DMS153 (cell line): ENCODE data around the gene FOXN1.

Experiments used
- DNase-seq: peaks from one replicate; lab custom pipeline; 2025; lab: John Stamatoyannopoulos, UW

FOXN1 gene

DNA sequence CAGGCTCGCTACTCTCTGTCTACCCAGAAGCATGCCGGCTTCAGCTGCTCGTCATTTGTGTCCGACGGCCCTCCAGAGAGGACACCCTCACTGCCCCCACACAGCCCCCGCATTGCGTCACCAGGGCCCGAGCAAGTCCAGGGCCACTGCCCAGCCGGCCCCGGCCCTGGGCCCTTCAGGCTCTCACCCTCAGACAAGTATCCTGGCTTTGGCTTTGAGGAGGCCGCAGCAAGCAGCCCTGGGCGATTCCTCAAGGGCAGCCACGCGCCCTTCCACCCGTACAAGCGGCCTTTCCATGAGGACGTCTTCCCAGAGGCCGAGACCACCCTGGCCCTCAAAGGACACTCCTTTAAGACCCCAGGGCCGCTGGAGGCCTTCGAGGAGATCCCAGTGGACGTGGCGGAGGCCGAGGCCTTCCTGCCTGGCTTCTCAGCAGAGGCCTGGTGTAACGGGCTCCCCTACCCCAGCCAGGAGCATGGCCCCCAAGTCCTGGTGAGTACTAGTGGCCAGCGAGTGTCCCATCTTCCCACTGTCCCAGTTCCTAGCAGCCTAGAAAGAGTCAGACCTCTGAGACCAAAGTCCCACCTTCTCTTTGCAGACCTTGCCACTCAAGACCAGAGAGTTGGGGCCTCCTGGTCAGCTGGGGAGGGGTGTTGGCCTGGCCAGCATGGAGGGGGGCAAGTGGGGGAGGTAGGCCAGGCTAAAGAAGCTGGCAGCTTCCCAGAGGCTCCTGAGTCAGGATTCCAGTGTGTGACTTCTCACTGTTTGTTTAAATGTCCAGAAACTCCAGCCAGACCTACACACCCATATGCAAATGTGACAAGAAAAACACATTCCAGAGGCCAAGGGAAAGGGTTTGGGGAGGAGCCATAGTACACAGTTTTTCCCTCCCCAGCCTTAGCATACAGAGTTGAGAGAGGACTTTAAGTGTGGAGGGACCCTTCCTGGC is 18.6 kb downstream of the FOXN1 start:
- DNase-seq, result no peak

DNA sequence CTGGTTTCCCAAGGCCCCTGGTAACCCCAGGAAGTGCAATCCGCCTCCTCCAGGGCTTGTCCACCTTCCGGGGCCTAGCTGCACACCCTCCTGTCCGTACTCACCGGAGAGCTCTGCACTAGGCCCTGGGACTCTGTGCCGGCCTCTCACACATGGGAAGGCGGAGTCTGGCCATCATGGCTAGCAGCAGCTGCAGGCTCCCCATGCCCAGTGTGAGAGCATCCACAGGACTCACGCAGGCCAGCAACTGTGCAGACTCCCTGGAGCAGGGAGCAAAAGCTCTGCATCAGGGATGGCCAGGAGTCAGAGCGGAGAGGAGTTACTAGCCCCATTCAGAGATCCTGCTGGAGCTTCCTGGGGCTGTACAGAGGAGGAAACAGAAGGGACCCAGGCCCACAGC is 20.2 kb downstream of the FOXN1 start:
- no peak for DNase-seq

DNA sequence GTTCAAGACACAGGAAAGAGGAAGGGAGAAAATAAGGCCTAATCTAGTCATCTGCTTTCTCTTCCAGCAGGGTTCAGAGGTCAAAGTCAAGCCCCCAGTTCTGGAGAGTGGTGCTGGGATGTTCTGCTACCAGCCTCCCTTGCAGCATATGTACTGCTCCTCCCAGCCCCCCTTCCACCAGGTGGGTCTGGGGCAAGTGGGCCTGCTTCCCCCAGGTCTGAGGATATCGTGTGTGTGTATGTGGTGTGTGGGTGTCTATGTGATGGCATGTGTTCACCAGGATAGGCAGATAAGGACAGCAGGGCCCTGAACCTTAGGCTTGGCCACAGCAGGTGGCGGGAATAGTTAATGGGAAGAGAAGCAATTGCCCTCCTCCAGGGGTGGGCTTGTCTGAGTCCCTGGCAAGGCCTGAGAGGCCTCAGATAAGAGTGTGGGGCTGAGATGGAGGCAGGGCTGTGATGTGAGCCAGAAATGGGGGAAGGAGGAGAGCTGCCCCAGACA is 21.1 kb downstream of the FOXN1 start:
- DNase-seq, result no peak

DNA sequence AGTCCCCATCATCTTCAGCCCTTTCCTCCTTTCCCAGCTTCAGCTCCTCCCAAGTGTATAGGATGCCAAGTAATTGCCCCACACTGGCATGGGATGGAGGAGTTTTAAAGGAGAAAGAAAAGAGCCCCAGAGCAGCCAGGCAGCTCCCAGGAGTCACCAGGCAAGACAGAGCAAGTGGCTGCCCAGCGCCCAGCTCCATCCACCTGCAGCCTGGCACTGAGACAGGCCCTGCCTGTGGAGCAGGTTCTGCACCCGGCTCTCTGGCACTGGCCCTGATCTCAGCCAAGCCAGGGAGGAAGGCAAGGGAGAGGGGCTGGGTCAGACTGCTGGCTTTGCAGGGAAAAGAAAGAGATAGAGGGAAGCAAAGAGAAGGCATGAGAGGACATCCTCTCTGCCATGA is 21.7 kb downstream of the FOXN1 start:
- no peak for DNase-seq

DNA sequence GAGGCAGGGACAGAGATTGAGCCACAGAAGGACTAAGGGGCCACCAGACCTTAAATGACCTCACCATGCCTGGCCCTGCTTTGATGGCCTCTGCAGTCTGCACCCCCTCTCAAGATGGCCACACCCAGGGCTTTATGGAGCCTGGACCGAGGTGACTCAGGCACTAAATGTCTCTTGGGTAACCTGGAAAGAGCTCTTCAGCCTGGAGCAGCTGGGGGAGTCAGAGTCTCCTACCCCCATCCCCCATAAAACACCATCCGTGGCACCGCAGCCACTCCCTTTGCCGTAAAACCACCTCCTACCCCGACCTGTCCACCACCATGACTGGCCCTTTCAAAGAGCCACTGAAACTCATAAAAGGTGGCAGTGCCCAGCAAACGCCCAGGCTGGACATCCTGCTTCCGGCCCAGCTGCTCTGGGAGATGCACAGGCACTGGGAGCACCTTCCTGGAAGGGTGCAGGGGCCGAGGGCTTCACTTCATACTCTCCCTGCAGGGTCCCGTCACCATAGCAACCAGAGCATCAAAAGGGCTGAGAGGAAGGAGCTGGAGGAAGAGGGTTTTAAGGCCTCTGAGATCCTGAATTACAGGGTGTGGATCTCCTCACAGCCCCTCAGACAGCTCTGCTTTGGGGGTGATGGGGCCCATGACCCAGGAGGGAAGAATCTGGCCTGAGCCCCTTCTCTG is 22.3 kb downstream of the FOXN1 start:
- DNase-seq, result no peak

DNA sequence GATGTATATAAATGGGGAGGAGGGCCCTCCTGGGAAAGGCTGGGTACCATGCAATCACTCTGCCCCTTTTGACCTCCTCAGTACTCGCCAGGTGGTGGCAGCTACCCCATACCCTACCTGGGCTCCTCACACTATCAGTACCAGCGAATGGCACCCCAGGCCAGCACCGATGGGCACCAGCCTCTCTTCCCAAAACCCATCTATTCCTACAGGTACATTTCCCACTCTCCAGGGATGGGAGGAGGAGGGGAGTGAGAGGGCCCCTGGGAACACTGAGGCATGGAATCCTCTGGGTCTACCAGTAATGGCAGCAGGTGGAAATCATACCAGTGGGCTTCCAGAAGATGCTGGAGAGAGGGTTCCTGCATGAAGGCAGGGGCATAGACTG is 22.9 kb downstream of the FOXN1 start:
- no peak for DNase-seq

DNA sequence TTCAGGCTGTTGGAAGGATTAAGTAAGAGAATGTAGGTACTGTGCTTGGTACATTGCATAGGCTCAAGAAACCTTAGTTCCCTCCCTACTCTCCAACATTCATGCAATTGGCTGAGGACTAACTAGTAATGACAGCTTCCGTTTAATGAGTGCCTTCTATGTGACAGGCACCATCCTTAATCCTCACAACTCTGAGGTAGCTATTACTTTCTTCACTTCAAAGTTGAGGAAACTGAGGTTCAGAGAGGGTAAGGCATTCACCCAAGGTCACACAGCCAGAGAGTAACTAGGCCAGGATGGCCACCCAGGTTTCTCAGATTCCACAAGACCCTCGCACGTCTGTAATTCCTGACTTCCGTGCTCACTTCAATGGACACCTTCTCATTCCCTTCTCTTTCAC is 24.1 kb downstream of the FOXN1 start:
- no peak for DNase-seq

DNA sequence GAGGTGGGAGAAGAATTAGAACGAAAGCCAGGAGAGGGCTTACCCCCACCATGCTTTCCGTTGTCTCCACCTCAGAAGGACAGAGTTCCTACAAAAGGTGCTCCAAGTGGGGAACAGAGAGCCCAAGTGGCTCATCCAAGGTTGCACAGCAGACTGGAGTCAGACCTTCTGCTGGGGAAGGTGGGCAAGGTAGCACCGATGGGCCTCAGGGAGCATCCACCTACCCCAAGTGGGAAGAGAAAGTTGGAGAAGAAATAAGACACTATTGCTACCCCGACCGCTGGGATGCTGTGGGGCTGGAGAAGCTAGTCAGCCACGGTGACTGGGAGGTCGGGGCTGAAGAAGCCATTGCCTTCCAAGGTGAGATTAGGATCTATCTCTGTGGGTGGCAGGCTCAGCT is 24.8 kb downstream of the FOXN1 start:
- DNase-seq, result no peak

DNA sequence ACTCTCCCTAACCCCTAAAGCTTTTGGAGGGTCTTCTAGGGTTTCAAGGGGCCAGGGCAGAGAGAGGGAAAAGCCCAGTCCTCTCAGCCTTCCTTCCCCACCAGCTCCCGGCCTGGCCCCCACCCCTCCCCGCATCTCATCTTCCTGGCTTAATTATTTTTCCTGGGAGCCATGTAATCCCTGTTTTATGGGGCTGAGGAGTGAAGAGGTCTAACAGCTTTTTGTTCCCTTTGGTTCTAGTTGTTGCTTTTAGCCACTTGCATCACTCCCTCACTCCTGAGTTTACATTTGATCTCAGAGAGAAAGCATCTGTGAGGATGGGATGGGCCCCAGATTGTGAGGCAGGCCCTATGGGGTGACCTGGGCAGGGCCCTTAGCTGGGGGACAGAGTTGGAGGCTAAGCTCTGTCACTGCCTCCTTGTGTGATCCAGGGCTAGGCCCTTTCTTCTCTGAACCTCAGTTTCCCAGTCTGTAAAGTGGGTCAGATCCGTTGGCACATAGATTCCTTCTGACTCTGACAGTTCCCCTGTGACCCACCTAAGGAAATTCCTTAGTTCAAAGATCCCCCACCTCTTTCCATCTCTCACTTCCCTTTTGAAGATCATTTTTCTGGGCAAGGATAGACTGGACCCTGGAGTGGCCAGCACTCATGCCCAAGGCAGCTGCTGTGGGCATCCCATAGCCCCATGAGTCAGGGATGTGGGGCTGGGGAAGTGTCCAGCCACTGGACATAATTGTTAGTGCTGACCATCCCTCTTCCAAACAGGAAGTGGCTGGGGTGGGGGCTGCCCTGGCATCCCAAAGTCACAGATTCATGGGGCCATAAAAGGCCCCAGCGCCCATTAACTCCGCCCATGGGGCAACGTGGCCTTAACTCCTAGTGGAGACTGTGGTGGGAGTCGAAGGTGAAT is 26.2 kb downstream of the FOXN1 start:
- no peak for DNase-seq

DNA sequence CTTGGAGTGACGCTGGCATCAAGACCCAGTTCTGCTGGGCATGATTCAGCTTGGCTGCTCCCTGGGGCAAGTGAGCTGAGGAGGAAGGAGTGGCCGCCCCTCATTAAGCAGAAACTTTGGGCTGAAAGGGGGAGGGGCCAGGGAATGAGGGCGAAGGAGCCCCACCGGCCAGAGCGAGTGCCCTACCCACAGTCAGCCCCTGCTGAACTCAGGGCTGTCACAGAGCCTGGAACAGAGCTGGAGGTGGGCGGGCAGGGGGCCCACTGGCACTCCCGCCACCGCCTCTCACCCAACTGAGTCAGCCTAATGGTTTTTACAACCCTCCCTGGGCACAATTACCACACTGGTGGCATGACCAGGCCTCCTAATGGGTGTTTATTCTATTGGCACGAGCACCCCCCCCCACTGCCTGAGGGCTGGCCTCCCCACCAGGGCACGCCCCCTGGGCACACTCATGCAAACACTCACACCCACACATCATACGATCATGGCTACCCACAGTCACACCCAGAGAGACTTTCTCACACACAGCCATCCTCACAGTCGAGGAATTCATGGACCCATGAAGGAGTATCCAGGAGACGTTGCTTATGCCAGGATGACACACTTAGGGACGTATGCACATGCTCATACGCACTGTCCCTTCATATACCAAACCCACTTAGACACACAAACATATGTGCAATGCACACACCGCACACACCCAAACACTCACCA is 27.1 kb downstream of the FOXN1 start:
- DNase-seq, result no peak

DNA sequence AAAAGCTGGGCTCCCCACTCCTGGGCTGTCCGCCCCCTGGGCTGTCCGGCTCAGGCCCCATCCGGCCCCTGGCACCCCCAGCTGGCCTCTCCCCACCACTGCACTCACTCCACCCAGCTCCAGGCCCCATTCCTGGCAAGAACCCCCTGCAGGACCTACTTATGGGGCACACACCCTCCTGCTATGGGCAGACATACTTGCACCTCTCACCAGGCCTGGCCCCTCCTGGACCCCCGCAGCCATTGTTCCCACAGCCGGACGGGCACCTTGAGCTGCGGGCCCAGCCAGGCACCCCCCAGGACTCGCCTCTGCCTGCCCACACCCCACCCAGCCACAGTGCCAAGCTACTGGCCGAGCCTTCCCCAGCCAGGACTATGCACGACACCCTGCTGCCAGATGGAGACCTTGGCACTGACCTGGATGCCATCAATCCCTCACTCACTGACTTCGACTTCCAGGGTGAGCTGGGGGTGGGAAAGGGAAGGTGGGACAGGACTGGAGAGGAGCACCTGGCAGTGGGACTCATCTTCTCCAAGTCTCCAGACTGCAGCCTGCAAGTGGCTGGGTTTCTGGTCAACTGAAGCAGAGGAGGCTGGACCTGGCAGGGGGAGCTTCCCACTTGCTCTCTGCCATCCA is 28.7 kb downstream of the FOXN1 start:
- no peak for DNase-seq

DNA sequence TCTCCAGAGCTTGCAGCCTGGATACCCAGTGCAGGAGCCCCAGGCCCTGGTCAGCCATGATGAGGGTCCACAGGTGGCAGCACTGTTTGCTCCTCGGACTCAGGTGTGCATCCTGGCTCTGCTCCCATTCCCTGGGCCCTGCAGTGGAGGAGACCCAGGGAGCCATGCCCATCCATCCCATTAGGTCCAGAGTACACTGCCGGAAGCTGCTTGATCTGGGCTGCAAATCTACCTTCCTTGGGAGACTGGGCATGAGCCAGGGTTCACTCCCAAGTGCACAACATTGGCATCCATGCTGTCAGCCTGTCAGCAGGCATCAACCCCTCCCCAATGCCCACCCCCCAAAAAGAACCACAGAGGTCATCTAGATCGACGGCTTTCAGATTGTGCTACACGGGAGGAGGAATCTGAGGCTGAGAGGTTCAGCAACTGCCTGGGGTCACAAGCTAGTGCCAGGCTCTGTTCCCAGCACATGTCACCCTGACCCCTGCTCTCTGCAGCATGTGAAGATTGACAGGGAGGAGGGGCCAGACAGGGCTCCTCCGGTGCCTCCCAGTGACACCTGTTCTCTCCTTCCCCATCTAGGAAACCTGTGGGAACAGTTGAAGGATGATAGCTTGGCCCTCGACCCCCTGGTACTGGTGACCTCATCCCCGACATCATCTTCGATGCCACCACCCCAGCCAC is 30.5 kb downstream of the FOXN1 start:
- DNase-seq, result no peak

DNA sequence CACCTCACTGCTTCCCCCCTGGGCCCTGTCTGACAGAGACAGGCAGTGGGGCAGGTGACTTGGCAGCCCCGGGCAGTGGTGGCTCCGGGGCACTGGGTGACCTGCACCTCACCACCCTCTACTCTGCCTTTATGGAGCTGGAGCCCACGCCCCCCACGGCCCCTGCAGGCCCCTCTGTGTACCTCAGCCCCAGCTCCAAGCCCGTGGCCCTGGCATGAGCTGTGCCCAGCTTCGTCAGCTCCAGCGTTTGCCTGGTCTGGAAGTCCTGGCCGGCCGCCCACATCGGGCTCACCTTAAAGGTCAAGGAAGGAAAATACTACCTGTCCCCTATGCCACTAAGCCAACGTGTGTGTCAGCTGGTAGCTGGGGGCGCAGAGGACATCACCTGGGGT is 31.1 kb downstream of the FOXN1 start:
- DNase-seq, result no peak

DNA sequence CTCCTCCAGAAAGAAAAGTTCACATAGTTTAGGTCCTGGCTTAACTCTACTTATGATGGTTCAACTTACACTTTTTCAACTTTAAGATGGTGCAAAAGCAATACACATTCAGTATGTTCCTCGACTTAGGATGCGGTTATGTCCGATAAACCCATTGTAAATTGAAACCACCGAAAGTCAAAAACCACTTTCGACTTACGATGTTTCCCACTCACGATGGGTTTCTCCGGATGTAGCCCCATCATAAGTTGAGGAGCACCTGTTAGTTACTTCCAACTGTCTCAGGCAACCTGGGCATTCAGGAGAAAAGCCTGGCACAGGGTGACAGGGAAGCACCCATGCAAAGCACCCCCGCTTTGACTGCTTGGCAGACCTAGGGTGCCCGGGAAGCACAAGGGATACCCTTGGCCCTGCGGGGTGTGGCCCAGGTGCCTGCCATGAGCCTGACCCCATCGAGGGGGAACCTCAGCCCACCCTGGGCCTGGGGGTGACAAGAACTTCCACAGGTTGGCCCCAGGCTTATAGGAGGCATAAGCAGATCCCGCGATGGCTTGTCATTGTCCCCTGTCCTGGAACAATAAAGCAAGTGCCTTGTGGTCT is 32.2 kb downstream of the FOXN1 start:
- no peak for DNase-seq

DNA sequence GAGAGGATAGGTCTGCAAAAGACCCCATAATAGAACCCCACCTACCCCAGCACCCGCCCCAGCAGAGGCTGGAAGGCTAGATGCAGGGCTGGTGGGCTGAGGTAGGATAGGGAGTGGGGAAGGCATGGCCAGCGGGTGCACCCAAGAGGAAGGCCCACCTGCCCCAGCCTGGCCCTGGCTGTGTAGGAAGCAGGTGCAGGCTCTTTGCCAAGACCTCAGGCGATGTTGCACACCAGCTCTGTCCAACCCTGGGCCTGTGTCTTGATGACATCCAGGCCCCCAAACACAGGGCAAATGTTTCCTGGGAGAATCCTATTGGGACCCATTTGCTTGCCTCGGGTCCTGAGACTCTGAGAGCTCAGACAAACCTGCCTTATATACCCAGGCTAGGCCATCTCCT is 34.1 kb downstream of the FOXN1 start:
- DNase-seq, result no peak

DNA sequence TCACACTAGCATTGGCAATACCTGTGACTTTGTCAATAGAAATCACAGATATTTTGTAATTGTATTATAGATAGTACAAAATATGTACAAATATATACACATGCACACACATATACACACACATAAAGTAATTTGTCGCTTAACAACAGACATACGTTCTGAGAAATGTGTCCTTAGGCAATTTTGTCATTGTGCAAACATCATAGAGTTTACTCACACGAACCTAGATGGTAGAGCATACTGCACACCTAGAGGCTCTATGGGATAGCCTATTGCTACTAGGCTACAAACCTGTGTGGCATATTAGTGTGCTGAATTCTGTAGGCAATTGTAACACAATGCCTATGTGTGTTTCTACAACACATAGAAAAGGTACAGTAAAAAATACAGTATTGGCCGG is 35.3 kb downstream of the FOXN1 start:
- DNase-seq, result no peak

DNA sequence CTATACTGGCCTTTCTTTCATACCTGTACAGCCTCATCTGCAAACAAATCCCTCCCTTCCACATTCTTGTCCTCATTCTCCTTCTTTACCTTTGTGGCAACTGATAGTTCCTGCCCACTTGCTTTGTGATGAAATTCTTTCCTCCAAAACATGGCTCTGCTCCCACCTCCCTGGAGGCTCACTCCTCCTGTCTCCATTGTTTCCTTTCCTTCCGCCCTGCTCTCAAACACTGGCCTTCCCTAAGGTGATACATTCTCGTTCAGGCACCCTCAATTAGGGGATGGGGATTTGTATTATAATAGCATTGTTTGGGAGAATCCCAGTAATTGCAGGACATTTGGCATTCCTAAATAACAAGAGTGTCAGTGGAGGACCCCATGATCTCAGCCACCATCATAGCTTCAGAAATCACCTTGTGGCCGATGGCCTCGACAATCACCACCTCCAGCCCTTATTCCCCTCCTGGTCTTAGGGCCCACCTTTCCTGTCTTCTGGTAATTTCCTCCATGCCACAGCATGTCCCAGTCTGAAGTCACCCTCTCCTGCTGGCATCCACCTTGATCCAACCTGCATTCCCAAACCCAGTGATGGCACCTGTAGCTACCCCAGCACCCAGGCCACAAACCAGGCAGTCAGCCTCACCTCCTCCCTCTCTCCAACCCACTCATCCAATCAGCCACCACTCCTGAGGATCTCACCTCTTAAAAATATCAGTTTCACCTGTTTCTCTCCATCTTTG is 38.4 kb downstream of the FOXN1 start:
- DNase-seq, result no peak

DNA sequence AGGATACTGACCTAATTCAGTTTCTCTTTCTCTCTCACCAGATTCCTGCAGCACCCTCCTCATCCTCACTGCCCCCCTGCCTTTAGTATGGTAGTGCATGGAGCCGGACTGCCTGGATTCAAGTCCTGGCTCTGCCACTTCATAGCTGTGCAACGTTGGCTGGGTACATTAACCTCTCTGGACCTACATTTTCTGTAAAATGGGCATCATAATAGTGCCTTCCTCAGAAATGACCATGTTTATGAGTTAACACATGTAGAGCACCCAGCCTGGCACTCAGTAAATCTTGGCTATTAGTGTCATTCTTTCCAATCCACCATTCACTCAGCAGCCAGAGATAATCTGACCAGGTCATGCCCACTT is 39.0 kb downstream of the FOXN1 start:
- no peak for DNase-seq

DNA sequence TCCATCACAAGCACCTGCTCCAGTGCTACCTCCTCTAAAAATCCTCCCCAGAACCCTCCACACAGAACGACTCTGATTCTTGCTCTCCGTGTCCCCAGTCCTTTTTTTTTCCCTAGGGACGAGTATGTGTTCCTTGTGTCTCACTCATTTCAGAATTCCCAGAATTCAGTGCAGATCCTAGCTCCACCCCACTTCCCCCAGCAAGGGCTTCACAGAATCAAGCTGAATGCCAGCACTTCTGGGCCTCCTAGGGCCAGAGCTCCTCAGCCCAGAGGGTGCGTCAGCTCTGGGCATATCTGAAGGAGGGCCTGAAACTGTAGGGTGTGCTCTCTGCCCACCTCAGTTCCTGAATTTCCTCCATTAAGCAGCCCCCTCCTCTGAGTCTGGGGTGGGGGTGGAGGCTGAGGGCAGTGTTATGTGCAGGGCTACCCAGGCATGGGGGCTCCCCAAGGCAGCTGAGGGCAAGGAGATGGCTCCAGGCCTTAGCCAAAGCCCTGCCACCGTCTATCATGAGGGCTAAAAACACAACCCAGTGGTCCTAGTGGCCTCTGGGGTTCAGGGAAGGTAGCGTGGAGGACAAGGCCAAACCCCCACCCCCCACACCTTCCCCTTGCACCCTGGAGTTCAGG is 39.8 kb downstream of the FOXN1 start:
- DNase-seq, result no peak
